PFSK-1 (cell line): ENCODE results near the gene RPL32.

Experiments used
- POLR2AphosphoS5 ChIP-seq: IDR thresholded peaks from 2 replicates; pipeline ENCODE4 v1.6.1; 2012; ENCODE audit warnings: low read depth, mild to moderate bottlenecking, control low read depth, low read length, moderate library complexity
- TAF1 ChIP-seq: IDR thresholded peaks from 2 replicates; pipeline ENCODE4 v1.6.1; 2012; ENCODE audit warnings: low read length, control low read depth, borderline replicate concordance; ENCODE audit not compliant: insufficient read depth

- no peak for TF ChIP-seq TAF1
- no peak for TF ChIP-seq POLR2AphosphoS5
Measured at GRCh38 chr3:12859840-12860239, 18.5 kb upstream of the RPL32 start.
